Measurements from ENCODE around the gene MAPKAP1. TPM values are rescaled to one million over a fixed set of nuclear protein-coding genes. Genes with fewer than 3 reads are reported as not detected.

MAPKAP1 gene
- total and polyA plus RNA-seq, 2 of the 13 experiments (the other 11 are each of a cell fraction or from before 2014, with no cell fraction given): 45.0 to 64.3 TPM

DNA sequence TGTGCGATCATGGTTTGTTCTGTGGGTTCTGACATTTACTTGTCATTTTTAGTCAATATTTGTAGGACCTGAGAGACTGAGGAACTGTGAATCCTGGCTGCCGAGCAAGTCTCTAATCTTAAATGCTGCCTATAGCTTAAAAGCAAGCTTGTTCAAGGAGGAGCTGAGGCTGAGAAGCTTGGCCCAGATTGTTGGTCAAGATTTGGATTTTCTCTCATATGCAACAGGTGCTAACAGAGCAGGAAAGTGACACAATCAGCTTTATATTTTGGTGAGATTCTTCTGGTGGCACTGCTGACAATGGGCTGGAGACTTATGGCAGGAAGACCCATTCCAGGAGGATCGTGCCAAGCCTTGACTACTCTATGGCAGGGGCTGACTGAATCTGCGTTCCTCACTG lies 192.5 kb downstream of the MAPKAP1 start (continued):
- TF ChIP-seq, protein P1, sequence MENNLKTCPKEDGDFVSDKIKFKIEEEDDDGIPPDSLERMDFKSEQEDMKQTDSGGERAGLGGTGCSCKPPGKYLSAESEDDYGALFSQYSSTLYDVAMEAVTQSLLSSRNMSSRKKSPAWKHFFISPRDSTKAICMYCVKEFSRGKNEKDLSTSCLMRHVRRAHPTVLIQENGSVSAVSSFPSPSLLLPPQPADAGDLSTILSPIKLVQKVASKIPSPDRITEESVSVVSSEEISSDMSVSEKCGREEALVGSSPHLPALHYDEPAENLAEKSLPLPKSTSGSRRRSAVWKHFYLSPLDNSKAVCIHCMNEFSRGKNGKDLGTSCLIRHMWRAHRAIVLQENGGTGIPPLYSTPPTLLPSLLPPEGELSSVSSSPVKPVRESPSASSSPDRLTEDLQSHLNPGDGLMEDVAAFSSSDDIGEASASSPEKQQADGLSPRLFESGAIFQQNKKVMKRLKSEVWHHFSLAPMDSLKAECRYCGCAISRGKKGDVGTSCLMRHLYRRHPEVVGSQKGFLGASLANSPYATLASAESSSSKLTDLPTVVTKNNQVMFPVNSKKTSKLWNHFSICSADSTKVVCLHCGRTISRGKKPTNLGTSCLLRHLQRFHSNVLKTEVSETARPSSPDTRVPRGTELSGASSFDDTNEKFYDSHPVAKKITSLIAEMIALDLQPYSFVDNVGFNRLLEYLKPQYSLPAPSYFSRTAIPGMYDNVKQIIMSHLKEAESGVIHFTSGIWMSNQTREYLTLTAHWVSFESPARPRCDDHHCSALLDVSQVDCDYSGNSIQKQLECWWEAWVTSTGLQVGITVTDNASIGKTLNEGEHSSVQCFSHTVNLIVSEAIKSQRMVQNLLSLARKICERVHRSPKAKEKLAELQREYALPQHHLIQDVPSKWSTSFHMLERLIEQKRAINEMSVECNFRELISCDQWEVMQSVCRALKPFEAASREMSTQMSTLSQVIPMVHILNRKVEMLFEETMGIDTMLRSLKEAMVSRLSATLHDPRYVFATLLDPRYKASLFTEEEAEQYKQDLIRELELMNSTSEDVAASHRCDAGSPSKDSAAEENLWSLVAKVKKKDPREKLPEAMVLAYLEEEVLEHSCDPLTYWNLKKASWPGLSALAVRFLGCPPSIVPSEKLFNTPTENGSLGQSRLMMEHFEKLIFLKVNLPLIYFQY (CRISPR knock-in tag; IDR thresholded peaks at IDR 0.05; ENCODE audit: borderline replicate concordance): no peak
- TF ChIP-seq, protein P2, sequence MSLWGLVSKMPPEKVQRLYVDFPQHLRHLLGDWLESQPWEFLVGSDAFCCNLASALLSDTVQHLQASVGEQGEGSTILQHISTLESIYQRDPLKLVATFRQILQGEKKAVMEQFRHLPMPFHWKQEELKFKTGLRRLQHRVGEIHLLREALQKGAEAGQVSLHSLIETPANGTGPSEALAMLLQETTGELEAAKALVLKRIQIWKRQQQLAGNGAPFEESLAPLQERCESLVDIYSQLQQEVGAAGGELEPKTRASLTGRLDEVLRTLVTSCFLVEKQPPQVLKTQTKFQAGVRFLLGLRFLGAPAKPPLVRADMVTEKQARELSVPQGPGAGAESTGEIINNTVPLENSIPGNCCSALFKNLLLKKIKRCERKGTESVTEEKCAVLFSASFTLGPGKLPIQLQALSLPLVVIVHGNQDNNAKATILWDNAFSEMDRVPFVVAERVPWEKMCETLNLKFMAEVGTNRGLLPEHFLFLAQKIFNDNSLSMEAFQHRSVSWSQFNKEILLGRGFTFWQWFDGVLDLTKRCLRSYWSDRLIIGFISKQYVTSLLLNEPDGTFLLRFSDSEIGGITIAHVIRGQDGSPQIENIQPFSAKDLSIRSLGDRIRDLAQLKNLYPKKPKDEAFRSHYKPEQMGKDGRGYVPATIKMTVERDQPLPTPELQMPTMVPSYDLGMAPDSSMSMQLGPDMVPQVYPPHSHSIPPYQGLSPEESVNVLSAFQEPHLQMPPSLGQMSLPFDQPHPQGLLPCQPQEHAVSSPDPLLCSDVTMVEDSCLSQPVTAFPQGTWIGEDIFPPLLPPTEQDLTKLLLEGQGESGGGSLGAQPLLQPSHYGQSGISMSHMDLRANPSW (CRISPR knock-in tag; IDR thresholded peaks at IDR 0.05; ENCODE audit: borderline replicate concordance): no peak
- TF ChIP-seq ZC3H4 (CRISPR knock-in tag; IDR thresholded peaks at IDR 0.05; ENCODE audit: borderline replicate concordance) (no peak), RXRB (CRISPR knock-in tag; IDR thresholded peaks at IDR 0.05; ENCODE audit: borderline replicate concordance) (no peak)

DNA sequence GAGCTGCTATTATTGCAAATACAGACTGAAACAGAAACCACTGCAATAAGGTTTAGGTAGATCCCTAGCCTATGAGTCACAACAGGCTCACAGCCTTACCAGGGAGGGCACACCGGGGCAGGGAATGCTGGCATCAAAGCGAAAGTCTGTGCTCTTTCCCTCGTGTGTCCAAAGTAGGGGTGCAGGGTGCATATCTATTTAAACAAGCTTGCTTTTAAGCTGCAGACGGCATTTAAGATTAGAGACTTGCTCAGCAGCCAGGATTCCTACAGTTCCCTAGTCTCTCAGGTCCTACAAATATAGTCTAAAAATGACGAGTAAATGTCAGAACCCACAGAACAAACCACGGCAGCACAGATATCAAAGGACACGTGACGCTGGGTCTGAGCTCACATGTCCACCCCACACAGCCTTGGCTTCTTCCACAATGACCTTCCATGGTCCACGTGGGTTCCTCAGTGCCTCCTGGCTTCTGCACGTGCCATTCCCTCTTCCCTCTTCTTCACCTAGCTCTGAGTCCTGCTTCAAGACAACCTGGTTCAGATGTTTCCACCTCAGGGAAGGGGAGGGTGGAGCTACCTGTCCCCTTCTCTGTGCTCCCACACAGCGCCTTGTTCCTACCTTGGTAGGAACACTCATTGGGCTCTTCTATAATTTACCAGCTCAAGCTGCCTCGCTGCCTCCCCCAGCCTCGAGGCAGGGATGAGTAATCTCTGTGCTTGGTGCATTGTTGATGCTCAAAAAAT lies 193.2 kb downstream of the MAPKAP1 start:
- Histone ChIP-seq H3K4me1 (ENCODE audit: insufficient read depth, low read length) (peaks cover 19% of the 10 kb centered on the region), H3K27me3 (ENCODE audit: control insufficient read depth in 1 of 2, insufficient read depth in 2 of 2, low read length in 2 of 2) (no peaks in the 10 kb centered on the region), H4K20me1 (ENCODE audit: insufficient read depth, low read length) (no peaks in the 10 kb centered on the region), H3K4me3 (replicated peaks in 1 of 3; ENCODE audit: insufficient read depth in 1 of 3, low read depth in 2 of 3, low read length in 3 of 3) (peak overlapping the region in 2 of 3 experiments; percentile 23 to 28; a peak in 2 of 6 replicates), H3K4me2 (ENCODE audit: low read depth, low read length) (peak overlapping the region; percentile 60), H3K79me2 (ENCODE audit: insufficient read depth, low read length) (no peaks in the 10 kb centered on the region), H3K27ac (ENCODE audit: extremely low read length, insufficient read depth, low read length) (peak overlapping the region; percentile 50), H3K9me3 (ENCODE audit: low read length) (no peaks in the 10 kb centered on the region), H3K36me3 (replicated peaks in 1 of 2; ENCODE audit: control insufficient read depth in 1 of 2, insufficient read depth in 2 of 2, low read length in 2 of 2) (no peaks in the 10 kb centered on the region; a peak in 1 of 5 replicates), H2AFZ (ENCODE audit: low read length) (no peak overlapping the region), H3K9ac (ENCODE audit: insufficient read depth, low read depth, low read length) (peak overlapping the region; percentile 14)
- FAIRE-seq (no peak), DNase-seq (ENCODE audit: low spot score) (peak; percentile 68), ATAC-seq (peak; percentile 95)
- no TSS peak for BruUV-seq (replicated peaks)
- 43% methylated on average over 12 of the region's 13 CpGs for WGBS (ENCODE audit: low lambda C conversion rate)
- in situ Hi-C loops (cut with HindIII; ENCODE audit: extremely low pct_ligation_motif_present, low pct_unique_long_range_greater_than_20kb): no loop called here
- ChIA-PET POLR2A (no interaction called here), CTCF (ENCODE audit: low intra/inter-chr PET ratio, low total read pairs) (no interaction called here)
- intact Hi-C loops (cut with micrococcal nuclease; ENCODE audit: unreplicated experiment): no loop called here
- TF ChIP-seq MYC (CRISPR knock-in tag; IDR thresholded peaks at IDR 0.05; ENCODE audit: borderline replicate concordance): peak; percentile 65; the same call in 1 of the 2 replicates
- peak; percentile 15; the same call in 1 of the 2 replicates for TF ChIP-seq ZNF205 (CRISPR knock-in tag; IDR thresholded peaks at IDR 0.05)
- TF ChIP-seq, protein P3, sequence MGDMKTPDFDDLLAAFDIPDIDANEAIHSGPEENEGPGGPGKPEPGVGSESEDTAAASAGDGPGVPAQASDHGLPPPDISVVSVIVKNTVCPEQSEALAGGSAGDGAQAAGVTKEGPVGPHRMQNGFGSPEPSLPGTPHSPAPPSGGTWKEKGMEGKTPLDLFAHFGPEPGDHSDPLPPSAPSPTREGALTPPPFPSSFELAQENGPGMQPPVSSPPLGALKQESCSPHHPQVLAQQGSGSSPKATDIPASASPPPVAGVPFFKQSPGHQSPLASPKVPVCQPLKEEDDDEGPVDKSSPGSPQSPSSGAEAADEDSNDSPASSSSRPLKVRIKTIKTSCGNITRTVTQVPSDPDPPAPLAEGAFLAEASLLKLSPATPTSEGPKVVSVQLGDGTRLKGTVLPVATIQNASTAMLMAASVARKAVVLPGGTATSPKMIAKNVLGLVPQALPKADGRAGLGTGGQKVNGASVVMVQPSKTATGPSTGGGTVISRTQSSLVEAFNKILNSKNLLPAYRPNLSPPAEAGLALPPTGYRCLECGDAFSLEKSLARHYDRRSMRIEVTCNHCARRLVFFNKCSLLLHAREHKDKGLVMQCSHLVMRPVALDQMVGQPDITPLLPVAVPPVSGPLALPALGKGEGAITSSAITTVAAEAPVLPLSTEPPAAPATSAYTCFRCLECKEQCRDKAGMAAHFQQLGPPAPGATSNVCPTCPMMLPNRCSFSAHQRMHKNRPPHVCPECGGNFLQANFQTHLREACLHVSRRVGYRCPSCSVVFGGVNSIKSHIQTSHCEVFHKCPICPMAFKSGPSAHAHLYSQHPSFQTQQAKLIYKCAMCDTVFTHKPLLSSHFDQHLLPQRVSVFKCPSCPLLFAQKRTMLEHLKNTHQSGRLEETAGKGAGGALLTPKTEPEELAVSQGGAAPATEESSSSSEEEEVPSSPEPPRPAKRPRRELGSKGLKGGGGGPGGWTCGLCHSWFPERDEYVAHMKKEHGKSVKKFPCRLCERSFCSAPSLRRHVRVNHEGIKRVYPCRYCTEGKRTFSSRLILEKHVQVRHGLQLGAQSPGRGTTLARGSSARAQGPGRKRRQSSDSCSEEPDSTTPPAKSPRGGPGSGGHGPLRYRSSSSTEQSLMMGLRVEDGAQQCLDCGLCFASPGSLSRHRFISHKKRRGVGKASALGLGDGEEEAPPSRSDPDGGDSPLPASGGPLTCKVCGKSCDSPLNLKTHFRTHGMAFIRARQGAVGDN (CRISPR knock-in tag; IDR thresholded peaks at IDR 0.05): peak; percentile 37; the same call in 1 of the 2 replicates
- 0 out of 2 replicates have a peak, but pooled peaks have one; percentile 25 for TF ChIP-seq DNMT3B (CRISPR knock-in tag; conservative IDR thresholded peaks at IDR 0.05)

Measured in HepG2 (cell line).